ENCODE data around the gene KCNQ1. TPM values are rescaled to one million over a fixed set of nuclear protein-coding genes. Genes with fewer than 3 reads are reported as not detected.

KCNQ1 gene
- total and polyA plus RNA-seq, 9 donors = 1.4 to 17.2 (median 3.8) TPM

DNA sequence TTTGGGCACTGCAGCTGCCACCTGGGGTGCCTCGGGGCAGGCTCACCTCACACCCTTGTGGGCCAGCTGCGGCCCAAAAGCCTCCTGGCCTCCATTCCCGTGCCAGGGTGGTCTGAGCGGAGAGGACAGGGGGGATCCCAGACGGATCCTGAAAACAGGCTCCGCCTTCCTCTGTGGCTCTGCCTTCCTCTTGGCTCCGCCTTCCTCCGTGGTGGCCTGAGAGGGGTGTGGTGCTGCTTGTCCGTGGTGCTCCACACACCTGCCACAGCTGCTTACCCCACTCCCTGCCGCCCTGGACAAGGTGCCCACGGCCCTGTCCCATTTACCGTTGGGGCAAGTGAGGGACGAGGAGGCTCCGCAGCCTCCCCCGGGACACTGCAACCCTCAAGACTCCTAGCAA lies 278.1 kb downstream of the KCNQ1 start:
- no peak for DNase-seq
- no peak overlapping the region for H3K27ac ChIP-seq
- intact Hi-C loops (cut with DNase I) = no loop called here
- H3K36me3 ChIP-seq = no peaks in the 10 kb centered on the region
- TF ChIP-seq, protein P1, sequence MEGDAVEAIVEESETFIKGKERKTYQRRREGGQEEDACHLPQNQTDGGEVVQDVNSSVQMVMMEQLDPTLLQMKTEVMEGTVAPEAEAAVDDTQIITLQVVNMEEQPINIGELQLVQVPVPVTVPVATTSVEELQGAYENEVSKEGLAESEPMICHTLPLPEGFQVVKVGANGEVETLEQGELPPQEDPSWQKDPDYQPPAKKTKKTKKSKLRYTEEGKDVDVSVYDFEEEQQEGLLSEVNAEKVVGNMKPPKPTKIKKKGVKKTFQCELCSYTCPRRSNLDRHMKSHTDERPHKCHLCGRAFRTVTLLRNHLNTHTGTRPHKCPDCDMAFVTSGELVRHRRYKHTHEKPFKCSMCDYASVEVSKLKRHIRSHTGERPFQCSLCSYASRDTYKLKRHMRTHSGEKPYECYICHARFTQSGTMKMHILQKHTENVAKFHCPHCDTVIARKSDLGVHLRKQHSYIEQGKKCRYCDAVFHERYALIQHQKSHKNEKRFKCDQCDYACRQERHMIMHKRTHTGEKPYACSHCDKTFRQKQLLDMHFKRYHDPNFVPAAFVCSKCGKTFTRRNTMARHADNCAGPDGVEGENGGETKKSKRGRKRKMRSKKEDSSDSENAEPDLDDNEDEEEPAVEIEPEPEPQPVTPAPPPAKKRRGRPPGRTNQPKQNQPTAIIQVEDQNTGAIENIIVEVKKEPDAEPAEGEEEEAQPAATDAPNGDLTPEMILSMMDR (IDR thresholded peaks at IDR 0.05) = no peak
- TF ChIP-seq EP300 (IDR thresholded peaks at IDR 0.05) (no peak), POLR2A (IDR thresholded peaks at IDR 0.05) (no peak)
- WGBS, 3 donors = 86 to 93% (median 87%) methylated on average over 14 to 15 of the region's 15 CpGs
- no peaks in the 10 kb centered on the region for H3K27me3 ChIP-seq
- H3K4me3 ChIP-seq = no peak overlapping the region
- peaks cover 6% of the 10 kb centered on the region for H3K4me1 ChIP-seq (ENCODE audit: insufficient read depth)
- H3K9me3 ChIP-seq = no peaks in the 10 kb centered on the region

DNA sequence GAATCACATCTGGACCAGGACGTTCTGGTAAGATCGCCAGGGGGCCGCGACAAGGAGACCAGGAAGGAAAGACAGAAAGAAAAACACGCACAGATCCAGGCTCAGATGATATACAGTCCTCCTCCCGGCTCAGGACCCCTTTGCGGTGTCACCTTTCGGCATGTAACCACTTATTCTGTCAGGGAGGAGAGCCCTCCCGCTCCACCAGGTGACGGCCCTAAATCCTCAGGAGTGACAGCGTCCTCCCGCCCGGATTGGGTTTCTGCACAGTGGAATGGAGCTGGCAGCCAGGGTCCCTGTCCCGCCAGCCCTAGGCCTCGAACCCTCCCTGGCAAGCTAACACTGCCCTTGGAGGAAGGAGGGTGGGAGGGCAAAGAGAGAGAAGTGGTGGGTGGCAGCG lies 279.3 kb downstream of the KCNQ1 start:
- no peak for DNase-seq
- 94 to 95% (median 95%) methylated on average over 16 of the region's 16 CpGs for WGBS, 3 donors
- Histone ChIP-seq H3K27ac (no peak overlapping the region), H3K4me1 (ENCODE audit: insufficient read depth) (peaks cover 6% of the 10 kb centered on the region), H3K27me3 (no peaks in the 10 kb centered on the region), H3K4me3 (no peak overlapping the region), H3K9me3 (no peaks in the 10 kb centered on the region), H3K36me3 (no peaks in the 10 kb centered on the region)
- intact Hi-C loops (cut with DNase I) = no loop called here
- no peak for TF ChIP-seq POLR2A (IDR thresholded peaks at IDR 0.05)
- TF ChIP-seq EP300 (IDR thresholded peaks at IDR 0.05) = no peak
- TF ChIP-seq, protein P1 (IDR thresholded peaks at IDR 0.05) = no peak

DNA sequence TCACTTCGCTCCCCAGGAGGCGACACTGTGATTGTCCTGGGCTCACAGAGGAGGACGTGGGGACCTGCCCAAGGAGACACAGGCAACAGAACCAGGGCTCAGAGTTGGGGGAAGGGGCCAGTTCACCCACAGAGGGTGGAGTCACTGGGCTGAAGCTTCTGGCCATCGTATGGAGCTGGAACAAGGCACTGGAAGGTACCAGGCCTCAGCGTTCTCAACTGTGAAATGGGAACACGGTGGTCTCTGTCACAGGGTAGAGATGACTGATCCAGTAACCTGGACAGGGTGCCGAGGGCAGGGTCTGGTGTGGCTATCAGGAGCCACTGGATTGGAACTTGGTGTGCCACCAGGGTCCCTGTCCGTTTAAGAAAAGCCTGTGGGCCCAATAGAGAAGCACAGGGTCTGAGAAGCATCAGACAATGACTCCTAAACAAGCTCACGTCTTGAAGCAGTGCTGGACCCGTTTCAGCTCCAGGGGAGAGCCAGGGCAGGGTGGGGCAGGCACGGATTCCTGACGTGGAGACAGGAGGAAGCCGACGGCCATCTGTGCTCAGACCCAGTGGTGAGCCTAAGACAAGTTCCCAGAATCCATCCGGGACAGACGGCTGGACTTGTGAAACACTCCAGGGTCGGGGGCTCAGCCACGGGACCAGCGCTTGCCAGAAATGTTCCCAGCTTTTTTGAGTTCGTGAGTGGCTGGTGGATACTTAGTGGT lies 280.0 kb downstream of the KCNQ1 start:
- intact Hi-C loops (cut with DNase I) = no loop called here
- 62 to 86% (median 67%) methylated on average over 20 of the region's 20 CpGs for WGBS, 3 donors
- peak overlapping the region in 1 of 2 donors; percentile 52 for H3K27ac ChIP-seq

DNA sequence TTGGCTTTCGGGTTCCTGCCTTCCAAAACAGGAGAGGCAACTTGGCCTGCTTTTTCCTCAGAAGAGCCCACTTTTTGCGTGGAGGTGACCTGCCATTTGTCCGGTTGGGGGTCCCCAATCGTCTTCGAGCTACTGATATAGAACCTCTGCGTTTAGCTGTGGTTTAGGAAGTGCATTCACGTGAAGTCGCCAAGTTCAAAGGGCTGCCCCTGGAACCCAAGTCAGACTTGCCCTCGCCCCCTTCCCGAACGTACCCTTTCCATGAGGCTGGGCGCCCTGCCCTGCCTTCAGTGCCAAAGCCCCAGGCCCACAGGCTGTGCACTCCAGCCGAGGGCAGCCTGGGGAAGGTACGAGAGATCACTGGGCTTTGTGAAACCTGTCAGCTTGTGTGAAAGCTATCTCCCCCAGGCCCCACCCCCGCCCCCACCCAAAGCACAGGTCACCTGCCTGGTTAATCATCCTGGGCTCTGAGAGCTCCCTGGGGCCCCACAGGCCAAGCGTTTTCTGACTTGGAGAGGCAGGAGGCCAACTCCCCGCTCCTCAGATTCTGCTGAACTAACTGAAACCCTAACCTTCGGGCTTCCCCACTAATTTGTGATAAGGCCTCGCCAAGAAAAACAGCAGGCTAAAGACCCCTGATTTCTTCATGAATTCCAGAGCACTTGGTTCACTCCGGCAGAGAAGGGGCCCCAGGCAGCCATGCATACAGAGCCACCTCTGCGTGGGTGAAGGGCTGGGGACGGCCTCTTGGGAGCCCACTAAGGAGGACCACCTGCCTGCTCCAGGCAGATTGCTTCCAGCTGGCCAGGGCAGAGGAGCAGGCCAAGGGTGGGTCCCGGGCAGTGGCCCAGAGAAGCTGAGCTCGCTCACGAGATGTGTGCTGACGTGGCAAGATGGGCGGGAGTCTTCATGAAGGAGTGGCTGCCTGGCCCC lies 280.8 kb downstream of the KCNQ1 start:
- H3K9me3 ChIP-seq = no peaks in the 10 kb centered on the region
- no peaks in the 10 kb centered on the region for H3K36me3 ChIP-seq
- no peak overlapping the region for H3K4me3 ChIP-seq
- peak; percentile 79 to 91 (median 85) for DNase-seq
- 33 to 51% (median 43%) methylated on average over 26 to 27 of the region's 27 CpGs for WGBS, 3 donors
- H3K4me1 ChIP-seq (ENCODE audit: insufficient read depth) = peaks cover 6% of the 10 kb centered on the region
- no peak overlapping the region for H3K27ac ChIP-seq
- intact Hi-C loops (cut with DNase I) = no loop called here
- H3K27me3 ChIP-seq = no peaks in the 10 kb centered on the region
- no peak for TF ChIP-seq POLR2A (IDR thresholded peaks at IDR 0.05)
- TF ChIP-seq, protein P1 (IDR thresholded peaks at IDR 0.05) = no peak
- TF ChIP-seq EP300 (IDR thresholded peaks at IDR 0.05) = no peak

More for the DNA sequence above, 280.0 kb downstream of the KCNQ1 start:
- TF ChIP-seq EP300 (IDR thresholded peaks at IDR 0.05) (no peak), POLR2A (IDR thresholded peaks at IDR 0.05) (no peak)
- TF ChIP-seq, protein P1 (IDR thresholded peaks at IDR 0.05) = no peak
- DNase-seq = peak in 3 of 5 donors; percentile 54 to 66 (median 59)
- Histone ChIP-seq H3K9me3 (no peaks in the 10 kb centered on the region), H3K4me3 (no peak overlapping the region), H3K36me3 (no peaks in the 10 kb centered on the region), H3K27me3 (no peaks in the 10 kb centered on the region), H3K4me1 (ENCODE audit: insufficient read depth) (peaks cover 6% of the 10 kb centered on the region)
